ENCODE results near the gene HERPUD1.

The HERPUD1 gene

GRCh38 chr16:56916571-56917403 is 15.2 kb upstream of the HERPUD1 start:
- H3K9me3 ChIP-seq (ENCODE audit: control extremely low read depth in 1 of 5, control insufficient read depth in 4 of 5, insufficient read depth in 2 of 5, low read depth in 1 of 5, low read length in 4 of 5) = no peaks in the 10 kb centered on the region
- DNase-seq = peak; percentile 44 to 77 (median 74)
- 17% methylated on average over 1 of the region's 5 CpGs for WGBS (ENCODE audit: insufficient coverage)
- H3K4me3 ChIP-seq (ENCODE audit: control insufficient read depth in 1 of 7, extremely low read depth in 1 of 7, insufficient read depth in 4 of 7, low read depth in 2 of 7, low read length in 6 of 7) = peak overlapping the region in 1 of 7 experiments; percentile 39
- H3K27me3 ChIP-seq (replicated peaks in 2 of 5; ENCODE audit: control insufficient read depth in 4 of 5, insufficient read depth in 5 of 5, low read length in 4 of 5) = peaks cover 0 to 61% (median 30%) of the 10 kb centered on the region in 5 experiments
- ChIA-PET POLR2A (no interaction called here), CTCF (no interaction called here)
- H3K27ac ChIP-seq (ENCODE audit: insufficient read depth in 1 of 2, low read depth in 1 of 2, low read length in 2 of 2, poor library complexity in 1 of 2, severe bottlenecking in 2 of 2) = peak overlapping the region in 1 of 2 experiments; percentile 37
- H3K36me3 ChIP-seq (ENCODE audit: control insufficient read depth in 4 of 4, insufficient read depth in 4 of 4, low read length in 3 of 4) = no peaks in the 10 kb centered on the region
- peaks cover 0 to 28% (median 9%) of the 10 kb centered on the region in 4 experiments for H3K4me1 ChIP-seq (ENCODE audit: control extremely low read depth in 1 of 4, control insufficient read depth in 4 of 4, insufficient read depth in 4 of 4, low read length in 3 of 4)

DNA sequence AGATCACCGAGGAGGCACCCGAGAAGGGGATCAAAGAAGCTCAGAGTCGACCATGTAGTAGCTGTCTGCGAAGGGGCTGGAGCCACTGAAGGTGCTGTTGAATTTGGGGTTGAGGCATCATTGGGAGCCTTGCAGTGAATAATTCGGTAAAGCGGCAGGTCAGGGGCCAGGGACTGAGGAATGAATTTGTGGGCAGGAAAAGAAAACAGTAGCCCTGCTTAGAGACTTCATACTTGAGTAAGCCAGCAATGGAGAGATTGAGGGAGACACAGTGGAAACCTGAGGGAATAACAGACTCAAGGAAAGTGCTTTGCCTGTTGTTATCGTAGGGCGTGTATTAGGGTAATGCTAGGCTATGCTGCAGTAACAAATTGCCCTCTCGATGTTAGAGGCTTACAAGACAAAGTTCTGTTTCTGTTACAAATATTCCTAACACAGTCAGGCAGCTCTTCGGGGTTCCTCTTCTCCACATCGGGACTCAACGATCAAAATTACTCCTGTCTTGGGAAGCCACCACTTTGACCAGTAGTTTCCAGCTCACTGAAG is 13.4 kb upstream of the HERPUD1 start:
- peaks cover 0 to 16% (median 9%) of the 10 kb centered on the region in 4 experiments for H3K4me1 ChIP-seq (ENCODE audit: control extremely low read depth in 1 of 4, control insufficient read depth in 4 of 4, insufficient read depth in 4 of 4, low read length in 3 of 4)
- H3K36me3 ChIP-seq (ENCODE audit: control insufficient read depth in 4 of 4, insufficient read depth in 4 of 4, low read length in 3 of 4) = no peaks in the 10 kb centered on the region
- ChIA-PET CTCF (interaction anchor here (0.6 to 1.1 kb wide), 2 partner anchors 12 to 185 kb away, joined by 3 read pairs; no protein-coding TSS in a partner anchor), POLR2A (no interaction called here)
- DNase-seq = no peak
- peaks cover 0 to 73% (median 30%) of the 10 kb centered on the region in 5 experiments for H3K27me3 ChIP-seq (replicated peaks in 2 of 5; ENCODE audit: control insufficient read depth in 4 of 5, insufficient read depth in 5 of 5, low read length in 4 of 5)
- no peaks in the 10 kb centered on the region for H3K9me3 ChIP-seq (ENCODE audit: control extremely low read depth in 1 of 5, control insufficient read depth in 4 of 5, insufficient read depth in 2 of 5, low read depth in 1 of 5, low read length in 4 of 5)
- no peak overlapping the region for H3K4me3 ChIP-seq (ENCODE audit: control insufficient read depth in 1 of 7, extremely low read depth in 1 of 7, insufficient read depth in 4 of 7, low read depth in 2 of 7, low read length in 6 of 7)
- H3K27ac ChIP-seq (ENCODE audit: insufficient read depth in 1 of 2, low read depth in 1 of 2, low read length in 2 of 2, poor library complexity in 1 of 2, severe bottlenecking in 2 of 2) = no peak overlapping the region
- 96% methylated on average over 11 of the region's 12 CpGs for WGBS (ENCODE audit: insufficient coverage)

GRCh38 chr16:56919099-56919800 is 12.7 kb upstream of the HERPUD1 start:
- Histone ChIP-seq H3K4me1 (ENCODE audit: control extremely low read depth in 1 of 4, control insufficient read depth in 4 of 4, insufficient read depth in 4 of 4, low read length in 3 of 4) (peaks cover 0 to 16% (median 9%) of the 10 kb centered on the region in 4 experiments), H3K9me3 (ENCODE audit: control extremely low read depth in 1 of 5, control insufficient read depth in 4 of 5, insufficient read depth in 2 of 5, low read depth in 1 of 5, low read length in 4 of 5) (no peaks in the 10 kb centered on the region), H3K36me3 (ENCODE audit: control insufficient read depth in 4 of 4, insufficient read depth in 4 of 4, low read length in 3 of 4) (no peaks in the 10 kb centered on the region), H3K4me3 (ENCODE audit: control insufficient read depth in 1 of 7, extremely low read depth in 1 of 7, insufficient read depth in 4 of 7, low read depth in 2 of 7, low read length in 6 of 7) (no peak overlapping the region), H3K27ac (ENCODE audit: insufficient read depth in 1 of 2, low read depth in 1 of 2, low read length in 2 of 2, poor library complexity in 1 of 2, severe bottlenecking in 2 of 2) (no peak overlapping the region), H3K27me3 (replicated peaks in 2 of 5; ENCODE audit: control insufficient read depth in 4 of 5, insufficient read depth in 5 of 5, low read length in 4 of 5) (peaks cover 0 to 75% (median 32%) of the 10 kb centered on the region in 5 experiments)
- DNase-seq = no peak
- ChIA-PET POLR2A (no interaction called here), CTCF (interaction anchor here (1.1 to 1.9 kb wide), 2 partner anchors 11 to 52 kb away, joined by 3 to 6 read pairs; no protein-coding TSS in a partner anchor)
- WGBS (ENCODE audit: insufficient coverage) = 97% methylated on average over 11 of the region's 11 CpGs

- H3K4me1 ChIP-seq (ENCODE audit: control extremely low read depth in 1 of 4, control insufficient read depth in 4 of 4, insufficient read depth in 4 of 4, low read length in 3 of 4) = peaks cover 0 to 16% (median 6%) of the 10 kb centered on the region in 4 experiments
- no peak overlapping the region for H3K4me3 ChIP-seq (ENCODE audit: control insufficient read depth in 1 of 7, extremely low read depth in 1 of 7, insufficient read depth in 4 of 7, low read depth in 2 of 7, low read length in 6 of 7)
- no peak overlapping the region for H3K27ac ChIP-seq (ENCODE audit: insufficient read depth in 1 of 2, low read depth in 1 of 2, low read length in 2 of 2, poor library complexity in 1 of 2, severe bottlenecking in 2 of 2)
- H3K36me3 ChIP-seq (ENCODE audit: control insufficient read depth in 4 of 4, insufficient read depth in 4 of 4, low read length in 3 of 4) = no peaks in the 10 kb centered on the region
- ChIA-PET CTCF (no interaction called here), POLR2A (no interaction called here)
- 92% methylated on average over 3 of the region's 4 CpGs for WGBS (ENCODE audit: insufficient coverage)
- no peaks in the 10 kb centered on the region for H3K9me3 ChIP-seq (ENCODE audit: control extremely low read depth in 1 of 5, control insufficient read depth in 4 of 5, insufficient read depth in 2 of 5, low read depth in 1 of 5, low read length in 4 of 5)
- peaks cover 0 to 71% (median 30%) of the 10 kb centered on the region in 5 experiments for H3K27me3 ChIP-seq (replicated peaks in 2 of 5; ENCODE audit: control insufficient read depth in 4 of 5, insufficient read depth in 5 of 5, low read length in 4 of 5)
- no peak for DNase-seq
Observed at GRCh38 chr16:56921571-56921970, 10.4 kb upstream of the HERPUD1 start.

DNA sequence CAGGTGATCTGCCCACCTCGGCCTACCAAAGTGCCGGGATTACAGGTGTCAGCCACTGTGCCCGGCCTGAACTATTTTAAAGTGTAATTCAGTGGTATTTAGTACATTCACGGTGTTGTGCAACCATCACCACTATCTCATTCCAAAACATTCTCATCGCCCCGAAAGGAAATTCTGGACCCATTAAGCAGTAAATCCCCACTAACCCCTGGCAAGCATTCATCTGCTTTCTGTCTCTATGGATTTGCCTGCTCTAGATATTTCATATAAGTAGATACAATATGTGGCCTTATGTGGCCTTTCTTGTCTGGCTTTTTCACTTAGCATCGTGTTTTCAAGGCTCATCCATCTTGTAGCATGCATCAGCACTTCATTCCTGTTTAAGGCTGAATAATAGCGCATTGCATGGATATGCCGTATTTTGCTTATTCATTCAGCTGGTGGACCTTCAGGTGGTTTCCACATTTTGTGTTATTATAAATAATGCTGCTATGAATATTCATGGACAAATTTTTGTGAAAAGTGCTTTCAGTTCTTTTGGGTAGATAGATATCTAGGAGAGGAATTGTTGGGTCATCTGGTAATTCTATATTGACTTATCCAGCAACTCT is 8.4 kb upstream of the HERPUD1 start:
- Histone ChIP-seq H3K4me3 (ENCODE audit: control insufficient read depth in 1 of 7, extremely low read depth in 1 of 7, insufficient read depth in 4 of 7, low read depth in 2 of 7, low read length in 6 of 7) (no peak overlapping the region), H3K4me1 (ENCODE audit: control extremely low read depth in 1 of 4, control insufficient read depth in 4 of 4, insufficient read depth in 4 of 4, low read length in 3 of 4) (peaks cover 0 to 4% (median 0%) of the 10 kb centered on the region in 4 experiments), H3K9me3 (ENCODE audit: control extremely low read depth in 1 of 5, control insufficient read depth in 4 of 5, insufficient read depth in 2 of 5, low read depth in 1 of 5, low read length in 4 of 5) (no peaks in the 10 kb centered on the region), H3K27ac (ENCODE audit: insufficient read depth in 1 of 2, low read depth in 1 of 2, low read length in 2 of 2, poor library complexity in 1 of 2, severe bottlenecking in 2 of 2) (no peak overlapping the region), H3K27me3 (replicated peaks in 2 of 5; ENCODE audit: control insufficient read depth in 4 of 5, insufficient read depth in 5 of 5, low read length in 4 of 5) (peaks cover 0 to 75% (median 25%) of the 10 kb centered on the region in 5 experiments), H3K36me3 (ENCODE audit: control insufficient read depth in 4 of 4, insufficient read depth in 4 of 4, low read length in 3 of 4) (no peaks in the 10 kb centered on the region)
- DNase-seq = no peak
- ChIA-PET CTCF (no interaction called here), POLR2A (no interaction called here)
- 96% methylated on average over 3 of the region's 9 CpGs for WGBS (ENCODE audit: insufficient coverage)

DNA sequence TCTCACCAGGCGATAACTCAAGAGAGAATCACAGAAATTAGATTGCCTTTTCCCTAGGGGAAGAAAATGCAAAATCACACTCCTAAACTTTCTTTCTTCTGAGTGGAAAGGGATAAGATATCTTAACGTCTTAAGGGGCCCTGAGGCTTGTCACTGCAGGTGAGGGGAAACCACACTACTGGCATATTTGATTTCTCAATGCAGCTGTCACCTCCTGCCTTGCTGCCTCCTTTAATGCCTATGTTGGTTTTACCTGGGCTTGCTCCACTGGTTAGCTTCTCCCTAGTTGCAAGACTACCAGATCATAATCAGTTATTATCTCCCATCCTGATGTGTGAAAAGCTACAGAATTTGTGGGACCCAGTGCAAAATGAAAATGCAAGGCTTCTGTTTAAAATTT is 4.5 kb upstream of the HERPUD1 start:
- no peak for DNase-seq
- ChIA-PET POLR2A (no interaction called here), CTCF (no interaction called here)
- no peaks in the 10 kb centered on the region for H3K36me3 ChIP-seq (ENCODE audit: control insufficient read depth in 4 of 4, insufficient read depth in 4 of 4, low read length in 3 of 4)
- no peak overlapping the region for H3K27ac ChIP-seq (ENCODE audit: insufficient read depth in 1 of 2, low read depth in 1 of 2, low read length in 2 of 2, poor library complexity in 1 of 2, severe bottlenecking in 2 of 2)
- peaks cover 0 to 16% (median 5%) of the 10 kb centered on the region in 4 experiments for H3K4me1 ChIP-seq (ENCODE audit: control extremely low read depth in 1 of 4, control insufficient read depth in 4 of 4, insufficient read depth in 4 of 4, low read length in 3 of 4)
- H3K27me3 ChIP-seq (replicated peaks in 2 of 5; ENCODE audit: control insufficient read depth in 4 of 5, insufficient read depth in 5 of 5, low read length in 4 of 5) = peaks cover 0 to 38% (median 6%) of the 10 kb centered on the region in 5 experiments
- no peaks in the 10 kb centered on the region for H3K9me3 ChIP-seq (ENCODE audit: control extremely low read depth in 1 of 5, control insufficient read depth in 4 of 5, insufficient read depth in 2 of 5, low read depth in 1 of 5, low read length in 4 of 5)
- no peak overlapping the region for H3K4me3 ChIP-seq (ENCODE audit: control insufficient read depth in 1 of 7, extremely low read depth in 1 of 7, insufficient read depth in 4 of 7, low read depth in 2 of 7, low read length in 6 of 7)
- WGBS (ENCODE audit: insufficient coverage) = no CpG with 5 or more reads among the region's 2 CpGs

Data from common myeloid progenitor, CD34-positive (primary cell).